Measurements from ENCODE around the gene GNA12. TPM values are rescaled to one million over a fixed set of nuclear protein-coding genes. Genes with fewer than 3 reads are reported as not detected.

GNA12 gene
- total and polyA plus RNA-seq, 4 donors, result 21.4 to 56.6 (median 42.3) TPM

GRCh38 chr7:2706685-2707126 is 137.4 kb downstream of the GNA12 start:
- DNase-seq (no peak), ATAC-seq (ENCODE audit: low FRiP score) (no peak)
- 61 to 69% methylated on average over 6 of the region's 6 CpGs for WGBS, 2 donors
- no peak overlapping the region for H3K4me3 ChIP-seq (ENCODE audit: low read length in 2 of 2)
- H3K9me3 ChIP-seq (ENCODE audit: control insufficient read depth, low read length), result no peaks in the 10 kb centered on the region
- no peaks in the 10 kb centered on the region for H3K36me3 ChIP-seq (ENCODE audit: control insufficient read depth in 1 of 2, insufficient read depth in 2 of 2, low read length in 1 of 2)
- no peaks in the 10 kb centered on the region for H3K27me3 ChIP-seq (ENCODE audit: control insufficient read depth in 1 of 2, insufficient read depth in 2 of 2, low read length in 1 of 2)
- no peaks in the 10 kb centered on the region for H3K4me1 ChIP-seq (ENCODE audit: control insufficient read depth in 1 of 2, insufficient read depth in 2 of 2, low read length in 2 of 2)
- no peak overlapping the region for H3K27ac ChIP-seq (ENCODE audit: low read depth in 1 of 2, low read length in 2 of 2)
- intact Hi-C loops (cut with DNase I), result no loop called here

GRCh38 chr7:2705371-2706096 is 138.6 kb downstream of the GNA12 start:
- 89 to 91% methylated on average over 14 of the region's 14 CpGs for WGBS, 2 donors
- DNase-seq, result no peak

GRCh38 chr7:2702594-2702957 is 141.5 kb downstream of the GNA12 start:
- intact Hi-C loops (cut with DNase I), result no loop called here
- Histone ChIP-seq H3K27ac (ENCODE audit: low read depth in 1 of 2, low read length in 2 of 2) (no peak overlapping the region), H3K4me3 (ENCODE audit: low read length in 2 of 2) (no peak overlapping the region)

More at GRCh38 chr7:2705371-2706096, 138.6 kb downstream of the GNA12 start:
- H3K27me3 ChIP-seq (ENCODE audit: control insufficient read depth in 1 of 2, insufficient read depth in 2 of 2, low read length in 1 of 2), result no peaks in the 10 kb centered on the region
- no peaks in the 10 kb centered on the region for H3K4me1 ChIP-seq (ENCODE audit: control insufficient read depth in 1 of 2, insufficient read depth in 2 of 2, low read length in 2 of 2)
- H3K27ac ChIP-seq (ENCODE audit: low read depth in 1 of 2, low read length in 2 of 2), result no peak overlapping the region
- H3K36me3 ChIP-seq (ENCODE audit: control insufficient read depth in 1 of 2, insufficient read depth in 2 of 2, low read length in 1 of 2), result no peaks in the 10 kb centered on the region
- no peaks in the 10 kb centered on the region for H3K9me3 ChIP-seq (ENCODE audit: control insufficient read depth, low read length)
- H3K4me3 ChIP-seq (ENCODE audit: low read length in 2 of 2), result no peak overlapping the region
- intact Hi-C loops (cut with DNase I), result no loop called here
- ATAC-seq (ENCODE audit: low FRiP score), result no peak

GRCh38 chr7:2701832-2702593 is 142.1 kb downstream of the GNA12 start:
- 32 to 39% methylated on average over 12 of the region's 12 CpGs for WGBS, 2 donors
- no peaks in the 10 kb centered on the region for H3K27me3 ChIP-seq (ENCODE audit: control insufficient read depth in 1 of 2, insufficient read depth in 2 of 2, low read length in 1 of 2)
- no peaks in the 10 kb centered on the region for H3K9me3 ChIP-seq (ENCODE audit: control insufficient read depth, low read length)
- intact Hi-C loops (cut with DNase I), result no loop called here
- no peak overlapping the region for H3K4me3 ChIP-seq (ENCODE audit: low read length in 2 of 2)
- H3K4me1 ChIP-seq (ENCODE audit: control insufficient read depth in 1 of 2, insufficient read depth in 2 of 2, low read length in 2 of 2), result no peaks in the 10 kb centered on the region
- ATAC-seq (ENCODE audit: low FRiP score) (peak; percentile 79), DNase-seq (peak in 1 of 2 donors; percentile 75)
- H3K36me3 ChIP-seq (ENCODE audit: control insufficient read depth in 1 of 2, insufficient read depth in 2 of 2, low read length in 1 of 2), result no peaks in the 10 kb centered on the region
- no peak overlapping the region for H3K27ac ChIP-seq (ENCODE audit: low read depth in 1 of 2, low read length in 2 of 2)

More at GRCh38 chr7:2702594-2702957, 141.5 kb downstream of the GNA12 start:
- WGBS, 2 donors, result 95% methylated on average over 22 of the region's 22 CpGs
- ATAC-seq (ENCODE audit: low FRiP score) (no peak), DNase-seq (no peak)
- Histone ChIP-seq H3K9me3 (ENCODE audit: control insufficient read depth, low read length) (no peaks in the 10 kb centered on the region), H3K27me3 (ENCODE audit: control insufficient read depth in 1 of 2, insufficient read depth in 2 of 2, low read length in 1 of 2) (no peaks in the 10 kb centered on the region), H3K36me3 (ENCODE audit: control insufficient read depth in 1 of 2, insufficient read depth in 2 of 2, low read length in 1 of 2) (no peaks in the 10 kb centered on the region), H3K4me1 (ENCODE audit: control insufficient read depth in 1 of 2, insufficient read depth in 2 of 2, low read length in 2 of 2) (no peaks in the 10 kb centered on the region)

- H3K4me3 ChIP-seq (ENCODE audit: low read length in 2 of 2), result no peak overlapping the region
- DNase-seq (no peak), ATAC-seq (ENCODE audit: low FRiP score) (no peak)
- no peaks in the 10 kb centered on the region for H3K4me1 ChIP-seq (ENCODE audit: control insufficient read depth in 1 of 2, insufficient read depth in 2 of 2, low read length in 2 of 2)
- no peaks in the 10 kb centered on the region for H3K27me3 ChIP-seq (ENCODE audit: control insufficient read depth in 1 of 2, insufficient read depth in 2 of 2, low read length in 1 of 2)
- H3K27ac ChIP-seq (ENCODE audit: low read depth in 1 of 2, low read length in 2 of 2), result no peak overlapping the region
- no peaks in the 10 kb centered on the region for H3K9me3 ChIP-seq (ENCODE audit: control insufficient read depth, low read length)
- no peaks in the 10 kb centered on the region for H3K36me3 ChIP-seq (ENCODE audit: control insufficient read depth in 1 of 2, insufficient read depth in 2 of 2, low read length in 1 of 2)
- intact Hi-C loops (cut with DNase I), result no loop called here
- 70 to 72% methylated on average over 12 to 17 of the region's 17 CpGs for WGBS, 2 donors
These were observed 142.7 kb downstream of the GNA12 start for GRCh38 chr7:2701424-2701823.

GRCh38 chr7:2700141-2700850 is 143.8 kb downstream of the GNA12 start:
- peak; percentile 12 for ATAC-seq (ENCODE audit: low FRiP score)

GRCh38 chr7:2699289-2699620 is 144.9 kb downstream of the GNA12 start:
- DNase-seq (no peak), ATAC-seq (ENCODE audit: low FRiP score) (no peak)
- 88% methylated on average over 15 of the region's 15 CpGs for WGBS, 2 donors
- H3K27me3 ChIP-seq (ENCODE audit: control insufficient read depth in 1 of 2, insufficient read depth in 2 of 2, low read length in 1 of 2), result no peaks in the 10 kb centered on the region
- no peak overlapping the region for H3K27ac ChIP-seq (ENCODE audit: low read depth in 1 of 2, low read length in 2 of 2)
- no peaks in the 10 kb centered on the region for H3K4me1 ChIP-seq (ENCODE audit: control insufficient read depth in 1 of 2, insufficient read depth in 2 of 2, low read length in 2 of 2)
- H3K4me3 ChIP-seq (ENCODE audit: low read length in 2 of 2), result no peak overlapping the region
- H3K9me3 ChIP-seq (ENCODE audit: control insufficient read depth, low read length), result no peaks in the 10 kb centered on the region
- H3K36me3 ChIP-seq (ENCODE audit: control insufficient read depth in 1 of 2, insufficient read depth in 2 of 2, low read length in 1 of 2), result no peaks in the 10 kb centered on the region
- intact Hi-C loops (cut with DNase I), result no loop called here

More at GRCh38 chr7:2700141-2700850, 143.8 kb downstream of the GNA12 start:
- WGBS, 2 donors, result 94 to 95% methylated on average over 40 of the region's 40 CpGs
- no peaks in the 10 kb centered on the region for H3K9me3 ChIP-seq (ENCODE audit: control insufficient read depth, low read length)
- no peaks in the 10 kb centered on the region for H3K4me1 ChIP-seq (ENCODE audit: control insufficient read depth in 1 of 2, insufficient read depth in 2 of 2, low read length in 2 of 2)
- no peak overlapping the region for H3K27ac ChIP-seq (ENCODE audit: low read depth in 1 of 2, low read length in 2 of 2)
- intact Hi-C loops (cut with DNase I), result no loop called here
- H3K27me3 ChIP-seq (ENCODE audit: control insufficient read depth in 1 of 2, insufficient read depth in 2 of 2, low read length in 1 of 2), result no peaks in the 10 kb centered on the region
- DNase-seq, result no peak
- H3K36me3 ChIP-seq (ENCODE audit: control insufficient read depth in 1 of 2, insufficient read depth in 2 of 2, low read length in 1 of 2), result no peaks in the 10 kb centered on the region
- no peak overlapping the region for H3K4me3 ChIP-seq (ENCODE audit: low read length in 2 of 2)

GRCh38 chr7:2698581-2699288 is 145.4 kb downstream of the GNA12 start:
- Histone ChIP-seq H3K4me1 (ENCODE audit: control insufficient read depth in 1 of 2, insufficient read depth in 2 of 2, low read length in 2 of 2) (no peaks in the 10 kb centered on the region), H3K9me3 (ENCODE audit: control insufficient read depth, low read length) (no peaks in the 10 kb centered on the region), H3K4me3 (ENCODE audit: low read length in 2 of 2) (no peak overlapping the region), H3K27me3 (ENCODE audit: control insufficient read depth in 1 of 2, insufficient read depth in 2 of 2, low read length in 1 of 2) (no peaks in the 10 kb centered on the region), H3K36me3 (ENCODE audit: control insufficient read depth in 1 of 2, insufficient read depth in 2 of 2, low read length in 1 of 2) (no peaks in the 10 kb centered on the region), H3K27ac (ENCODE audit: low read depth in 1 of 2, low read length in 2 of 2) (no peak overlapping the region)
- intact Hi-C loops (cut with DNase I), result no loop called here
- WGBS, 2 donors, result 84 to 85% methylated on average over 18 of the region's 18 CpGs
- DNase-seq (no peak), ATAC-seq (ENCODE audit: low FRiP score) (no peak)
